Dermis microvascular lymphatic vessel endothelial cell (primary cell): Measurements from ENCODE around the gene MAGOHB. TPM values are rescaled to one million over a fixed set of nuclear protein-coding genes. Genes with fewer than 3 reads are reported as not detected.
"Not testable (repeated sequence)": the region's sequence is repeated elsewhere in the genome, so short reads cannot be mapped to it uniquely, and the experiment has no call there.

ENCODE experiments used
- DNase-seq, 2 donors: peaks; one replicate each; pipeline versions ENCODE4 v3.0.0 to v3.0.0-alpha.2; 2010; ENCODE audit warnings: low read depth in 2 of 2
- total RNA-seq: library from RNA; depleted of rRNA; stranded (reverse); fragments of >200 nt; gene quantifications from 2 replicates; pipeline ENCODE4 v1.2.1, GENCODE V29; 2014

Gene MAGOHB
- total RNA-seq, 1 donor from 2014 or later = 11.3 TPM

DNA sequence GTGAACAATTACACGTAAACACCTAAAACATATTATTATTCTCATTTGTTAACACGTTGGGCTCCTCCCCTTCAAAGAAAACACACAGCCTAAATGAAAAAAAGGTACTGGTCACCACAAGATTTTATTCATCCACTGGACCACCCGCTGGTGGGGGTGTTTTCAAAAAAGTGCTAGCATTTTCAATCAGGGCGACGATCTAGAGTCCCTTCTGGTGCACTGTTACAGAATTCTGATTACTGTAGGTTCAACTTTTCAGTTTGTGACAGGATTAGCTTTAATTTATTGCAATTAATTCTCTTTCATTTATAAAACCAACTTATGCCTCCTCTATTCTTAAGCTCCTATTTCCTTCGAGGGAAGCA lies 443 bp downstream of the MAGOHB start:
- peak in 1 of 2 donors; percentile 23 for DNase-seq

DNA sequence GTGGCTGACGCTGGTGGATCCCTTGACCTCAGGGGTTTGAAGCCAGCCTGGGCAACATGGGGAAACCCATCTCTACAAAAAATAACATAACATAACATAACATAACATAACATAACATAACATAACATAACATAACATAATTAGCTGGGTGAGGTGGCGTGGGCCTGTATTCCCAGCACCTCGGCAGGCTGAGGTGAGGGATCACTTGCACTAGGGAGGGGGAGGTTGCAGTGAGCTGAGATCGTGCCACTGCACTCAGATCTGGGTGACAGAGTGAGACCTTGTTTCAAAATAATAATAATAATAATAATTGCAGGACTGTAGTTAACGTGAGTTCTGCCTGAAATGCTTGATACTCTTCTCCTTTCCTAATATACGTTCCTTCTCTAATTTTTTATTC lies 1.3 kb downstream of the MAGOHB start:
- no peak for DNase-seq

GRCh38 chr12:10611258-10611657 lies 2.2 kb downstream of the MAGOHB start:
- not testable (repeated sequence) for DNase-seq

GRCh38 chr12:10610188-10610587 lies 3.2 kb downstream of the MAGOHB start:
- no peak for DNase-seq

- DNase-seq = peak in 1 of 2 donors; percentile 45
Measured at GRCh38 chr12:10607885-10608458, 5.4 kb downstream of the MAGOHB start.

DNA sequence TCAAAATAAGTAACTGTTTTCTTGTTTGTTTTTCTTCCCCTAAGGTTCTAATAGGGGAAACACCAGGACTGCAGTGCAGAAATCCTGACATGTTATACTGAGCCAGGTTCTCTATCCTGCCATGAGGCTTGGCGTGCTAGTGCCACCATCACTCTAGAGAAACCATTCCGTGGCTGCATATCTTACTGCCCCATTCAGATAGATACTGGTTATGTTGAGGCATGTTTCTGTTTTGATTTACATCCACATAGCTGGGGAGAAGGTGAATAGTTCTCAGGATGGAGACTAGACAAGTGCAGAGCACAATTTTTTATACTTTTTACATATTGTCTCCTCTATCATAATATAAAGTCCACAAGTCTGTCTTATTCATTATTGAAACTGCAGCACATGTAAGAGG lies 11.5 kb downstream of the MAGOHB start:
- no peak for DNase-seq

- no peak for DNase-seq
Measured at GRCh38 chr12:10600988-10601387, 12.4 kb downstream of the MAGOHB start.

GRCh38 chr12:10595881-10596280 lies 17.5 kb downstream of the MAGOHB start:
- DNase-seq = no peak

DNA sequence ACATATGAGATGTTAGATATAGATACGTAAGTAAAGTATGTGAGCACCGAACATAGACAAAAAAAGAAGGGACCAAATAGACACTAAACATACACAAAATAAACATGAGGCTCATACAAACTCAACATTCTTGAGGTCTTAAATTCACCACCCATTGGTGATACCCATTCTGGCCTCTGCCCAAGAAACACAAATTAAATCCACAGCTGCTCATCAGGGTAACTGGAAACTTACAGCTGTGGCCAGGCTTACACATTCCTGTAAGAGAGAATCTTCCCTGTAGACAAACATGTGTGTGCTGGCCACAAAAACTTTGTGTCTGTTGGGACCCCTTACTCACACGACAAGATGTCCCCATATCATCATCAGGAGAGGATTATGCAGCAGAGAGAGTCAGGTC lies 22.4 kb downstream of the MAGOHB start:
- DNase-seq = no peak

GRCh38 chr12:10584415-10584814 lies 29.0 kb downstream of the MAGOHB start:
- DNase-seq = no peak

DNA sequence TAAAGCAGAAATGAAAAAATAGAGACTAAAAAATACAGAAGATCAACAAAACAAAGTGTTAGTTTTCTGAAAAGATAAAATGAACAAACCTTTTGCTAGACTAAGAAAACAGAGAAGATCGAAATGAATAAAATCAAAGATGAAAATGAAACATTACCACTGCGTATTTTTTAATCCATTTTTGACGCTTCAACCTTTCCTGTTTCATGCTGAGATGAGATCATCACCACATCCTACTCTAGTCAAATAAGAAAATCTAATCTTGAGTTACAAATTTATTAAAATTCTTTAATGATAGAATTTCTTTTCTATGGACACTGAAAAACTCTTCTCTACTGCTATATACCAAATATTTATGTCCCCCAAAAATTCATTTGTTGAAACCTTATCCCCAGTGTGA lies 30.7 kb downstream of the MAGOHB start:
- DNase-seq = no peak

- DNase-seq = not testable (repeated sequence)
Measured at GRCh38 chr12:10582133-10582532, 31.3 kb downstream of the MAGOHB start.

- DNase-seq = no peak
Measured at GRCh38 chr12:10574307-10574706, 39.1 kb downstream of the MAGOHB start.

DNA sequence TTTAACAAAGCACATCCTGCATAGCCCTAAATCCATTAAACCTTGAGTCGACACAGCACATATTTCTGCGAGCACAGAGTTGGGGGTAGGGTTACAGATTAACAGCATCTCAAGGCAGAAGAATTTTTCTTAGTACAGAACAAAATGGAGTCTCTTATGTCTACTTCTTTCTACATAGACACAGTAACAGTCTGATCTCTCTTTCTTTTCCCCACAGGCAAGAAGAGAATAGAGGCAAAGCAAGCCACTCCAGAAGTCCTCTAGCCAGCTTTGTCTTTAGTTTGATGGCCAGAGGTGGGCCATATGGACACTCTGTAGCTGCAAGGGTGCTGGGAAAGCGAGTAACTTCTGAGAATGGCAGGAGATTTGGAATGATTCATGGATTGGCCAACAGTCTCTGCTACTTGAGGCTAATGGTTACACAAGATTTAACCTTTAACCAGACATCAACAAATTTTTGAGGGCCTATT lies 41.4 kb downstream of the MAGOHB start:
- DNase-seq = not testable (repeated sequence)

- no peak for DNase-seq
Measured at GRCh38 chr12:10571141-10571540, 42.3 kb downstream of the MAGOHB start.

DNA sequence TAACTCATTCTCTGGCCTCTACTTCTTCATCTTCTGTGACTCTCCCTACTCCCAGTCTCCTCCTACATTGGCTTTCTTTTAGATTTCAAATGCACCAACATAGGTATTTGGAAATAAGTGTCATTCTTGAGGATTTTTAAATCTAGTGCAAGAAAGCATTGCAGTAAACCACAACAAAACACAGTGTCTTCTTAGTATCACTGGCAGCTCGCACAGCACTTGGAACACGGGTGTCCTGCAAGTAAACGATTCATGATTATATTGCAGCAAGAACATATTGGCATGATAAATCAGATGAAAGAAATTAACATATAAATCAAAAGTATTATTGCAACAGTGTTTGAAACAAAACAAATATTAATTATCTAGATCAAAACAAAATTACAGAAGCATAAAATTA lies 45.6 kb downstream of the MAGOHB start:
- no peak for DNase-seq

GRCh38 chr12:10563966-10564365 lies 49.4 kb downstream of the MAGOHB start:
- no peak for DNase-seq

GRCh38 chr12:10563002-10563401 lies 50.4 kb downstream of the MAGOHB start:
- DNase-seq = no peak

DNA sequence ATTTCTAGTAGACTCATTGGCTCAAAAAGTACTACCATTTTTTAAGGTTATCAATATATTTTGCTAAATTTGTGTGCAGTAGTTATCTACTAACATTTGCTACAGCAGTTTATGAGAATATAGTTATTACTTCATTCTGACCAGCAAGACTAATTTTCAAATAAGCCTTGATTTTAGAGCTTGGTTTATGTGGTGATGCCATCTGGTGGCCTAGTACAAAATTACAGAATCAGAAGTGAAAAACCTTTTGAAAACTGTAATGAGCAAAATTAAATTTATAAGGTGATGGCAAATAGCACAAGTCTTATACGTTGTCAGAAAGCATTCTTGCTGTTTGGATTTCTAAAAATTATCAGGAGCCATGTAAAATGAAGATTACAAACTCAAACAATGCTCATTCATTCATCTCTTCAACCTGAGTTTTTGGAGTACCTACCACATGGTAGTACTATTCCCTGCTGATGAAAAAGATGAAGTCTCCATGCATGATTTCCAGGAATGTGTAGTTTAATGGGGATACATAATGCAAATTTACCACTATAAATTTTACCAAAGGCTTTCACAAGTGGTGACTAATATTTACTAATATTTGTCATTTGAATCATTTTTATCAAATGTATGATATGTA lies 51.0 kb downstream of the MAGOHB start:
- peak; percentile 50 to 58 for DNase-seq

- no peak for DNase-seq
Measured at GRCh38 chr12:10559244-10559643, 54.2 kb downstream of the MAGOHB start.

- no peak for DNase-seq
Measured at GRCh38 chr12:10558789-10559188, 54.6 kb downstream of the MAGOHB start.

GRCh38 chr12:10558301-10558700 lies 55.1 kb downstream of the MAGOHB start:
- no peak for DNase-seq

- no peak for DNase-seq
Measured at GRCh38 chr12:10557766-10558165, 55.6 kb downstream of the MAGOHB start.

GRCh38 chr12:10557329-10557728 lies 56.1 kb downstream of the MAGOHB start:
- no peak for DNase-seq
